NB4 (cell line): Measurements from ENCODE around the gene HS3ST5.

Source experiments
- CTCF ChIP-seq: IDR thresholded peaks from one replicate; pipeline ENCODE4 v1.5.1; 2012; ENCODE audit warnings: low read depth, low read length
- MAX ChIP-seq: IDR thresholded peaks from 2 replicates; pipeline ENCODE4 v1.6.1; 2011; ENCODE audit warnings: low read depth, low read length
- MYC ChIP-seq: IDR thresholded peaks from 2 replicates; pipeline ENCODE4 v1.6.1; 2011; ENCODE audit warnings: low read depth, low read length
- POLR2A ChIP-seq: IDR thresholded peaks from 2 replicates; pipeline ENCODE4 v1.6.1; 2011; ENCODE audit warnings: mild to moderate bottlenecking; ENCODE audit not compliant: insufficient read length; ENCODE audit errors: extremely low read depth

GRCh38 chr6:114144887-114145851 lies 197.7 kb downstream of the HS3ST5 start:
- no peak for TF ChIP-seq CTCF
- no peak for TF ChIP-seq MAX
- TF ChIP-seq POLR2A: no peak
- TF ChIP-seq MYC: no peak
